HCT116 (cell line): ENCODE data around the gene UQCC5. TPM values are rescaled to one million over a fixed set of nuclear protein-coding genes. Genes with fewer than 3 reads are reported as not detected.

Source experiments
- ATAC-seq: fragments of 200-7000 bp; cut with Tn5 transposase; 2 replicates; pipeline ENCODE4 v1.9.1; 2020; ENCODE audit warnings: mild to moderate bottlenecking, moderate library complexity
- BruUV-seq: library from RNA; stranded (reverse); fragments of 400-500 nt; replicated peaks from 2 replicates; lab custom pipeline; 2021; lab: Mats Ljungman, UMichigan
- CTCF ChIA-PET: fragments of 300-600 bp; sonication (Branson Sonifier 250); formaldehyde crosslinking; loops from one replicate; lab custom pipeline; 2021; ENCODE audit warnings: antibody characterized with exemption; lab: Charles Lee
- POLR2A ChIA-PET: fragments of 300-600, 350-600 bp; sonication (Branson Sonifier 250); formaldehyde crosslinking; loops from one replicate; lab custom pipeline; 2021; ENCODE audit warnings: antibody characterized with exemption; lab: Charles Lee
- RAD21 ChIA-PET, 2 experiments: fragments of 300-600 bp; sonication (Branson Sonifier 250); formaldehyde crosslinking; loops; one replicate each; lab custom pipeline; 2023; ENCODE audit warnings: low total read pairs in 2 of 2; ENCODE audit not compliant: uncharacterized antibody in 2 of 2, unreplicated experiment in 2 of 2, low non-redundant PET in 1 of 2; lab: Charles Lee
- DNase-seq: peaks from one replicate; pipeline ENCODE4 v3.0.0-alpha.2; 2010; ENCODE audit warnings: low read depth, low spot score
- H2AFZ ChIP-seq: fragments of 200-600 bp; shearing (Covaris generic), sonication (generic); 2 replicates; pipeline ENCODE4 v1.6.1; 2017; ENCODE audit warnings: low read depth, mixed run types, mixed read lengths, antibody characterized with exemption, low read length; ENCODE audit not compliant: poor library complexity, severe bottlenecking
- H3K27ac ChIP-seq: 2 replicates; pipeline ENCODE4 v1.5.1; 2012; ENCODE audit warnings: low read depth, low read length
- H3K27me3 ChIP-seq: fragments of 200-600 bp; sonication (generic); 2 replicates; pipeline ENCODE4 v1.6.1; 2016; ENCODE audit warnings: mixed run types, low read length, mixed read lengths; ENCODE audit not compliant: insufficient read depth
- H3K36me3 ChIP-seq, 2 experiments: fragments of 200-500 bp in 1 of 2; fragments of 200-600 bp in 1 of 2; sonication (Bioruptor generic) in 1 of 2; sonication (generic) in 1 of 2; 2 replicates each; pipeline versions ENCODE4 v1.5.1 to v1.6.1; 2014 to 2016; ENCODE audit warnings: low read length in 2 of 2, inconsistent platforms in 1 of 2, mixed read lengths in 1 of 2, mixed run types in 1 of 2; ENCODE audit not compliant: insufficient read depth in 2 of 2, control insufficient read depth in 1 of 2
- H3K4me1 ChIP-seq, 2 experiments: fragments of 200-600 bp in 1 of 2; sonication (generic) in 1 of 2; 2 replicates each; pipeline versions ENCODE4 v1.5.1 to v1.6.1; 2012 to 2017; ENCODE audit warnings: low read length in 2 of 2, inconsistent platforms in 1 of 2, mild to moderate bottlenecking in 1 of 2, mixed read lengths in 1 of 2, mixed run types in 1 of 2, moderate library complexity in 1 of 2; ENCODE audit not compliant: insufficient read depth in 2 of 2, control insufficient read depth in 1 of 2
- H3K4me2 ChIP-seq: fragments of 200-600 bp; sonication (generic); 2 replicates; pipeline ENCODE4 v1.6.1; 2017; ENCODE audit warnings: mixed run types, low read length, mixed read lengths
- H3K4me3 ChIP-seq, 2 experiments: fragments of 200-600 bp in 1 of 2; sonication (generic) in 1 of 2; replicated peaks in 1 of 2; 2 replicates each; pipeline ENCODE4 v1.5.1; 2011 to 2016; ENCODE audit warnings: low read length in 2 of 2, control low read depth in 1 of 2, low read depth in 1 of 2, mild to moderate bottlenecking in 1 of 2, mixed read lengths in 1 of 2, mixed run types in 1 of 2
- H3K79me2 ChIP-seq: fragments of 200-600 bp; sonication (generic); 2 replicates; pipeline ENCODE4 v1.6.1; 2017; ENCODE audit warnings: mild to moderate bottlenecking, mixed run types, low read length, moderate library complexity, mixed read lengths; ENCODE audit not compliant: insufficient read depth
- H3K9ac ChIP-seq: fragments of 200-600 bp; sonication (generic); 2 replicates; pipeline ENCODE4 v1.6.1; 2016; ENCODE audit warnings: low read length, mixed read lengths
- H3K9me2 ChIP-seq: fragments of 200-600 bp; sonication (generic), shearing (Covaris generic); 2 replicates; pipeline ENCODE4 v1.6.1; 2017; ENCODE audit warnings: mixed run types, mild to moderate bottlenecking, moderate library complexity; ENCODE audit not compliant: insufficient read depth
- H3K9me3 ChIP-seq, 2 experiments: fragments of 200-500 bp in 1 of 2; fragments of 200-600 bp in 1 of 2; sonication (Bioruptor generic) in 1 of 2; sonication (generic) in 1 of 2; 2 replicates each; pipeline ENCODE4 v1.6.1; 2014 to 2017; ENCODE audit warnings: low read length in 2 of 2, mixed read lengths in 2 of 2, inconsistent platforms in 1 of 2, low read depth in 1 of 2, mild to moderate bottlenecking in 1 of 2, mixed run types in 1 of 2, moderate library complexity in 1 of 2; ENCODE audit not compliant: control insufficient read depth in 1 of 2, insufficient read depth in 1 of 2
- H4K20me1 ChIP-seq: fragments of 200-600 bp; sonication (generic), shearing (Covaris generic); 2 replicates; pipeline ENCODE4 v1.6.1; 2017; ENCODE audit warnings: mixed run types, mild to moderate bottlenecking, moderate library complexity; ENCODE audit not compliant: insufficient read depth
- EZH2 ChIP-seq: fragments of 200-600 bp; sonication (generic); IDR thresholded peaks from 2 replicates; pipeline ENCODE4 v1.6.1; 2017; ENCODE audit warnings: antibody characterized with exemption, mixed run types
- EZH2phosphoT487 ChIP-seq: fragments of 200-600 bp; IDR thresholded peaks from 2 replicates; pipeline ENCODE4 v1.6.1; 2018; ENCODE audit warnings: antibody characterized with exemption, borderline replicate concordance
- FOSL1 ChIP-seq: IDR thresholded peaks from 2 replicates; pipeline ENCODE4 v1.6.1; 2012; ENCODE audit warnings: low read depth
- SIN3A ChIP-seq: IDR thresholded peaks from 2 replicates; pipeline ENCODE4 v1.6.1; 2012; ENCODE audit warnings: low read depth
- SP1 ChIP-seq: IDR thresholded peaks from 2 replicates; pipeline ENCODE4 v1.6.1; 2012; ENCODE audit warnings: low read depth
- YY1 ChIP-seq: IDR thresholded peaks from 2 replicates; pipeline ENCODE4 v1.6.1; 2011; ENCODE audit warnings: low read length, low read depth, moderate library complexity, mild to moderate bottlenecking; ENCODE audit not compliant: insufficient replicate concordance; ENCODE audit errors: extremely low read depth
- ZBTB33 ChIP-seq: IDR thresholded peaks from 2 replicates; pipeline ENCODE4 v1.6.1; 2011; ENCODE audit warnings: mild to moderate bottlenecking, low read length, moderate library complexity; ENCODE audit not compliant: insufficient replicate concordance; ENCODE audit errors: extremely low read depth
- intact Hi-C: fragments of 100-400 bp; cut with micrococcal nuclease; formaldehyde crosslinking; loops from 2 replicates; pipeline ENCODE4 v1.10.0; 2022
- total RNA-seq: library from RNA; stranded (reverse); gene quantifications from one replicate; pipeline ENCODE4 v1.2.1, GENCODE V29; 2021; ENCODE audit not compliant: unreplicated experiment
- TF ChIP-seq, protein P1 (sequence below): IDR thresholded peaks from 2 replicates; pipeline ENCODE4 v1.6.1; 2012; ENCODE audit warnings: low read depth

Gene UQCC5
- total RNA-seq, 1 experiment from 2014 or later, result 14.1 TPM

- Histone ChIP-seq H3K4me3 (no peak overlapping the region), H2AFZ (no peak overlapping the region), H3K9me3 (no peaks in the 10 kb centered on the region), H3K9ac (no peak overlapping the region), H3K27me3 (no peaks in the 10 kb centered on the region), H3K27ac (no peak overlapping the region), H3K9me2 (no peaks in the 10 kb centered on the region), H3K4me2 (no peak overlapping the region), H3K79me2 (no peaks in the 10 kb centered on the region), H3K4me1 (no peaks in the 10 kb centered on the region), H3K36me3 (no peaks in the 10 kb centered on the region), H4K20me1 (no peaks in the 10 kb centered on the region)
- no peak for ATAC-seq
- CTCF ChIA-PET, result no interaction called here
- intact Hi-C loops, result no loop called here
- TF ChIP-seq YY1, result no peak
- no peak for TF ChIP-seq EZH2phosphoT487
- no peak for TF ChIP-seq ZBTB33
- TF ChIP-seq FOSL1, result no peak
- TF ChIP-seq SP1, result no peak
- no peak for TF ChIP-seq SIN3A
- TF ChIP-seq, protein P1, sequence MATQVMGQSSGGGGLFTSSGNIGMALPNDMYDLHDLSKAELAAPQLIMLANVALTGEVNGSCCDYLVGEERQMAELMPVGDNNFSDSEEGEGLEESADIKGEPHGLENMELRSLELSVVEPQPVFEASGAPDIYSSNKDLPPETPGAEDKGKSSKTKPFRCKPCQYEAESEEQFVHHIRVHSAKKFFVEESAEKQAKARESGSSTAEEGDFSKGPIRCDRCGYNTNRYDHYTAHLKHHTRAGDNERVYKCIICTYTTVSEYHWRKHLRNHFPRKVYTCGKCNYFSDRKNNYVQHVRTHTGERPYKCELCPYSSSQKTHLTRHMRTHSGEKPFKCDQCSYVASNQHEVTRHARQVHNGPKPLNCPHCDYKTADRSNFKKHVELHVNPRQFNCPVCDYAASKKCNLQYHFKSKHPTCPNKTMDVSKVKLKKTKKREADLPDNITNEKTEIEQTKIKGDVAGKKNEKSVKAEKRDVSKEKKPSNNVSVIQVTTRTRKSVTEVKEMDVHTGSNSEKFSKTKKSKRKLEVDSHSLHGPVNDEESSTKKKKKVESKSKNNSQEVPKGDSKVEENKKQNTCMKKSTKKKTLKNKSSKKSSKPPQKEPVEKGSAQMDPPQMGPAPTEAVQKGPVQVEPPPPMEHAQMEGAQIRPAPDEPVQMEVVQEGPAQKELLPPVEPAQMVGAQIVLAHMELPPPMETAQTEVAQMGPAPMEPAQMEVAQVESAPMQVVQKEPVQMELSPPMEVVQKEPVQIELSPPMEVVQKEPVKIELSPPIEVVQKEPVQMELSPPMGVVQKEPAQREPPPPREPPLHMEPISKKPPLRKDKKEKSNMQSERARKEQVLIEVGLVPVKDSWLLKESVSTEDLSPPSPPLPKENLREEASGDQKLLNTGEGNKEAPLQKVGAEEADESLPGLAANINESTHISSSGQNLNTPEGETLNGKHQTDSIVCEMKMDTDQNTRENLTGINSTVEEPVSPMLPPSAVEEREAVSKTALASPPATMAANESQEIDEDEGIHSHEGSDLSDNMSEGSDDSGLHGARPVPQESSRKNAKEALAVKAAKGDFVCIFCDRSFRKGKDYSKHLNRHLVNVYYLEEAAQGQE, result no peak
- TF ChIP-seq EZH2, result no peak
- BruUV-seq, result no TSS peak
- DNase-seq, result no peak
- RAD21 ChIA-PET, result interaction anchor here in 1 of 2 experiments (0.5 kb wide), 1 partner anchor 54 kb away, joined by 4 read pairs; no protein-coding TSS in a partner anchor
- POLR2A ChIA-PET, result no interaction called here
Measured at GRCh38 chr3:52498137-52499054, 38.0 kb upstream of the UQCC5 start.
